Astrocyte of the hippocampus (primary cell): ENCODE measurements around the gene PCDHGA12.
"Not testable (repeated sequence)": the region's sequence is repeated elsewhere in the genome, so short reads cannot be mapped to it uniquely, and the experiment has no call there.

Experiments used
- DNase-seq: peaks from one replicate; pipeline ENCODE4 v3.0.0; 2011; ENCODE audit warnings: low read depth, low spot score

Gene PCDHGA12

DNA sequence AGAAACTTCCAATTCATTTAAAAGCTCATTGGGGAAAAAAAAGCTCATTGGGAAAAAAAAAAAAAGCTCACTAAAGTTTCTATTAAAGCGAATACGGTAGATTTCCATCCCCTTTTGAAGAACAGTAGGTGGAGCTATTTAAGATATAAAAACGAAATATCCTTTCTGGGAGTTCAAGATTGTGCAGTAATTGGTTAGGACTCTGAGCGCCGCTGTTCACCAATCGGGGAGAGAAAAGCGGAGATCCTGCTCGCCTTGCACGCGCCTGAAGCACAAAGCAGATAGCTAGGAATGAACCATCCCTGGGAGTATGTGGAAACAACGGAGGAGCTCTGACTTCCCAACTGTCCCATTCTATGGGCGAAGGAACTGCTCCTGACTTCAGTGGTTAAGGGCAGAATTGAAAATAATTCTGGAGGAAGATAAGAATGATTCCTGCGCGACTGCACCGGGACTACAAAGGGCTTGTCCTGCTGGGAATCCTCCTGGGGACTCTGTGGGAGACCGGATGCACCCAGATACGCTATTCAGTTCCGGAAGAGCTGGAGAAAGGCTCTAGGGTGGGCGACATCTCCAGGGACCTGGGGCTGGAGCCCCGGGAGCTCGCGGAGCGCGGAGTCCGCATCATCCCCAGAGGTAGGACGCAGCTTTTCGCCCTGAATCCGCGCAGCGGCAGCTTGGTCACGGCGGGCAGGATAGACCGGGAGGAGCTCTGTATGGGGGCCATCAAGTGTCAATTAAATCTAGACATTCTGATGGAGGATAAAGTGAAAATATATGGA is at the start of gene PCDHGA12:
PCDHGA12 (plus strand) TSS at position 176 of the 782 bp plus-strand sequence; CDS start at position 429, 253 bp downstream.
- peak; percentile 62 for DNase-seq

DNA sequence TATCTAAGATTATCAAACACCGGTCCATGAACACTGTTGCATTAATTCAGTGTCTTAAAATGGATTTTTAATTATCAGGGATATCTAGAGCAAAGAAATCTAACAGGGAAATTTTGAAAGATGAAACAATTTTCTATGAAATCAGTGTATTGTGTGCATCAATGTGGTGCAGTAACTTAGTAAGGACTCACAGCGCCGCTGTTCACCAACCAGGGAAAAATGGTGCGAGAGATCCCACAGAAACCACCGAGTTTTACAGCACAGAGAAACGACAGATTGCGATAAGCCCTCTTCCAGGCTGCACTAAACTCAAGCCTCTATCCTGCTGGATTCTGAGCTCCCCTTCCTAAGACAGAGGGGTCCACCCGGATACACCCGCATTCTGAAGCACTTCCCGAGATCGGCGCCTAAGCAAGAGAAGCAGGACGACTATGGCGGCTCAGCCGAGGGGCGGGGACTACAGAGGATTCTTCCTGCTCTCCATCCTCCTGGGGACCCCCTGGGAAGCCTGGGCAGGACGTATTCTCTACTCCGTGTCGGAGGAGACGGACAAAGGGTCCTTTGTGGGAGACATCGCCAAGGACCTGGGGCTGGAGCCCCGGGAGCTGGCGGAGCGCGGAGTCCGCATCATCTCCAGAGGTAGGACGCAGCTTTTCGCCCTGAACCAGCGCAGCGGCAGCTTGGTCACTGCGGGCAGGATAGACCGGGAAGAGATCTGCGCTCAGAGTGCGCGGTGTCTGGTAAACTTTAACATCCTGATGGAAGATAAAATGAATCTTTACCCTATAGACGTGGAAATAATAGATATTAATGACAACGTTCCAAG is 47.6 kb upstream of the PCDHGA12 start, which contains the start of gene PCDHGA7:
PCDHGA7 (plus strand) TSS at position 274 of the 826 bp plus-strand sequence; CDS start at position 432, 158 bp downstream.
- DNase-seq: peak; percentile 51

- DNase-seq: no peak
Measured at GRCh38 chr5:141383345-141383744, 47.0 kb upstream of the PCDHGA12 start.

GRCh38 chr5:141384471-141385267 is 45.6 kb upstream of the PCDHGA12 start:
- no peak for DNase-seq

- peak; percentile 62 for DNase-seq
Measured at GRCh38 chr5:141387557-141388311, 42.6 kb upstream of the PCDHGA12 start, which contains the start of gene PCDHGB4. Gene PCDHGB4, plus strand, starts transcription at chr5:141387698. Its CDS starts 187 bp downstream, at chr5:141387885.

- no peak for DNase-seq
Measured at GRCh38 chr5:141388661-141389060, 41.6 kb upstream of the PCDHGA12 start.

- DNase-seq: no peak
Measured at GRCh38 chr5:141389153-141390042, 40.9 kb upstream of the PCDHGA12 start.

- DNase-seq: no peak
Measured at GRCh38 chr5:141392429-141393198, 37.7 kb upstream of the PCDHGA12 start, which contains the start of gene PCDHGA8. Gene PCDHGA8, plus strand, starts transcription at chr5:141392633. Its CDS starts 181 bp downstream, at chr5:141392814.

DNA sequence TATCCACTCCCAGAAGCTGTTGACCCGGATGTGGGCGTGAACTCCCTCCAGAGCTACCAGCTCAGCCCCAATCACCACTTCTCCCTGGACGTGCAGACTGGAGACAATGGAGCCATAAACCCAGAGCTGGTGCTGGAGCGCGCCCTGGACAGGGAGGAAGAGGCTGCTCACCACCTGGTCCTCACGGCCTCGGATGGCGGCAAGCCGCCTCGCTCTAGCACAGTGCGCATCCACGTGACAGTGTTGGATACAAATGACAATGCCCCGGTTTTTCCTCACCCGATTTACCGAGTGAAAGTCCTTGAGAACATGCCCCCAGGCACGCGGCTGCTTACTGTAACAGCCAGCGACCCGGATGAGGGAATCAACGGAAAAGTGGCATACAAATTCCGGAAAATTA is 37.0 kb upstream of the PCDHGA12 start:
- no peak for DNase-seq

DNA sequence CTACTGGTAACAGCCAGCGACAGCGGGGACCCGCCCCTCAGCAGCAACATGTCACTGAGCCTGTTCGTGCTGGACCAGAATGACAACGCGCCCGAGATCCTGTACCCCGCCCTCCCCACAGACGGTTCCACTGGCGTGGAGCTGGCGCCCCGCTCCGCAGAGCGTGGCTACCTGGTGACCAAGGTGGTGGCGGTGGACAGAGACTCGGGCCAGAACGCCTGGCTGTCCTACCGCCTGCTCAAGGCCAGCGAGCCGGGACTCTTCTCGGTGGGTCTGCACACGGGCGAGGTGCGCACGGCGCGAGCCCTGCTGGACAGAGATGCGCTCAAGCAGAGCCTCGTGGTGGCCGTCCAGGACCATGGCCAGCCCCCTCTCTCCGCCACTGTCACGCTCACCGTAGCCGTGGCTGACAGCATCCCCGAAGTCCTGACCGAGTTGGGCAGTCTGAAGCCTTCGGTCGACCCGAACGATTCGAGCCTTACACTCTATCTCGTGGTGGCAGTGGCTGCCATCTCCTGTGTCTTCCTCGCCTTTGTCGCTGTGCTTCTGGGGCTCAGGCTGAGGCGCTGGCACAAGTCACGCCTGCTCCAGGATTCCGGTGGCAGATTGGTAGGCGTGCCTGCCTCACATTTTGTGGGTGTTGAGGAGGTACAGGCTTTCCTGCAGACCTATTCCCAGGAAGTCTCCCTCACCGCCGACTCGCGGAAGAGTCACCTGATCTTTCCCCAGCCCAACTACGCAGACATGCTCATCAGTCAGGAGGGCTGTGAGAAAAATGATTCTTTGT is 35.7 kb upstream of the PCDHGA12 start:
- DNase-seq: not testable (repeated sequence)

DNA sequence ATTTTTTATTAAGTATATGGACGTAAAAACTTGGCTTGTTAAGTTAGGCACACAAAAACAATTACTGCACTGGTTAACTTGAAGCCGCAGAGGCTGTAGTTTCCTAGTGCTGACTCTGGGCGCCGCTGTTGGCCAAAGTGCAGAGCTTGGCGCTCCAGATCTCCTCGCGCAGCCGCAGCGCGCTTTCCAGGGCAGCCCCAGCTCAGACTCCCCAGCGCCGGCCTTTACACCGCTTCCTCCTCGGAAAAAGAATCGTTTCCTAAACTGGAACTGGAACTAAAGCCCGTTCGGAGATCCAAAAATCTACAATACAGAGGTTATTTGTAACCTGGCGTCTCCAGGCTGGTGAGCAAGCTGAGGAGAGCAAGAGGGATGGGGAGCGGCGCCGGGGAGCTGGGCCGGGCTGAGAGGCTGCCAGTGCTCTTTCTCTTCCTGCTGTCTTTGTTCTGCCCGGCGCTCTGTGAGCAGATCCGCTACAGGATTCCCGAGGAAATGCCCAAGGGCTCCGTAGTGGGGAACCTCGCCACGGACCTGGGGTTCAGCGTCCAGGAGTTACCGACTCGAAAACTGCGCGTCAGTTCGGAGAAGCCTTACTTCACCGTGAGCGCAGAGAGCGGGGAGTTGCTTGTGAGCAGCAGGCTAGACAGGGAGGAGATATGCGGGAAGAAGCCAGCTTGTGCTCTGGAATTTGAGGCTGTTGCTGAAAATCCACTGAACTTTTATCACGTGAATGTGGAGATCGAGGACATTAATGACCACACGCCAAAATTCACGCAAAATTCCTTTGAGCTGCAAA is 32.4 kb upstream of the PCDHGA12 start, which contains the start of gene PCDHGB5:
PCDHGB5 (plus strand) TSS at position 192 of the 796 bp plus-strand sequence; CDS start at position 373, 181 bp downstream.
- DNase-seq: peak; percentile 66

GRCh38 chr5:141398608-141399007 is 31.7 kb upstream of the PCDHGA12 start:
- no peak for DNase-seq

GRCh38 chr5:141399555-141400258 is 30.6 kb upstream of the PCDHGA12 start:
- no peak for DNase-seq

DNA sequence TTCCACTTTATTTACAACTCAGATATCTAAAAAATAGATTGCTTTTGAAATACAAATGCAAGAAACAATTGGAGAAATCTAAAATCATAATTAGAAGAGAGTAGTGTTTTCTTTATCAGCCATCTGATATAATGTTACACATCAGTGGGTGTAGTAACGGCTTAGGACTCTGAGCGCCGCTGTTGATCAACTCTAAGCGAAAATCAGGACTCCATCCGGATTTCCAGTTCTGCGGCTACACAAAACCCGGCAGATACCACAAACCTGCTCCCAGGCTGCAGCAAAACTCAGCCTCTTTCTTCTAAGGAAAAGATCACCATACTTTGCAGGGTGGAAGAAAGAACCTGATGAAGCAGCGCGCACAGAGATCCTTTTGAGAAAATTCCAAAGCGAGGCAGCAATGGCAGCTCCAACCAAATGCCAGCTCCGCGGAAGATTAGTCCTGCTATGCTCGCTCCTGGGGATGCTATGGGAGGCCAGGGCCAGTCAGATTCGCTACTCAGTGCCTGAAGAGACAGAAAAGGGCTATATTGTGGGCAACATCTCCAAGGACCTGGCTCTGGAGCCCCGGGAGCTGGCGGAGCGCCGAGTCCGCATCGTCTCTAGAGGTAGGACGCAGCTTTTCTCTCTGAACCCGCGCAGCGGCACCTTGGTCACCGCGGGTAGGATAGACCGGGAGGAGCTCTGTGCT is 27.6 kb upstream of the PCDHGA12 start, which contains the start of gene PCDHGA9:
PCDHGA9 (plus strand) TSS at position 226 of the 691 bp plus-strand sequence; CDS start at position 401, 175 bp downstream.
- DNase-seq: peak; percentile 18

DNA sequence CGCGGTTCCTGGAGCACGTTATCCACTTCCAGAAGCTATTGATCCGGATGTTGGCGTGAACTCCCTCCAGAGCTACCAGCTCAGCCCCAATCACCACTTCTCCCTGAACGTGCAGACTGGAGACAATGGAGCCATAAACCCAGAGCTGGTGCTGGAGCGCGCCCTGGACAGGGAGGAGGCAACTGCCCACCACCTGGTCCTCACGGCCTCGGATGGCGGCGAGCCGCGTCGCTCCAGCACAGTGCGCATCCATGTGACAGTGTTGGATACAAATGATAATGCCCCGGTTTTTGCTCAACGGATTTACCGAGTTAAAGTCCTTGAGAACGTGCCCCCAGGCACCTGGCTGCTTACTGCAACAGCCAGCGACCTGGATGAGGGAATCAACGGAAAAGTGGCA is 26.9 kb upstream of the PCDHGA12 start:
- DNase-seq: no peak
